Smooth muscle cell of the brain vasculature (primary cell): ENCODE results near the gene MTERF2.

Experiments used
- DNase-seq: peaks from one replicate; pipeline ENCODE4 v3.0.0-alpha.2; 2012; ENCODE audit warnings: low read depth, low spot score

Gene MTERF2

GRCh38 chr12:106954462-106955376 is 32.2 kb downstream of the MTERF2 start:
- no peak for DNase-seq

- no peak for DNase-seq
These were observed 33.3 kb downstream of the MTERF2 start for GRCh38 chr12:106953352-106954250.

DNA sequence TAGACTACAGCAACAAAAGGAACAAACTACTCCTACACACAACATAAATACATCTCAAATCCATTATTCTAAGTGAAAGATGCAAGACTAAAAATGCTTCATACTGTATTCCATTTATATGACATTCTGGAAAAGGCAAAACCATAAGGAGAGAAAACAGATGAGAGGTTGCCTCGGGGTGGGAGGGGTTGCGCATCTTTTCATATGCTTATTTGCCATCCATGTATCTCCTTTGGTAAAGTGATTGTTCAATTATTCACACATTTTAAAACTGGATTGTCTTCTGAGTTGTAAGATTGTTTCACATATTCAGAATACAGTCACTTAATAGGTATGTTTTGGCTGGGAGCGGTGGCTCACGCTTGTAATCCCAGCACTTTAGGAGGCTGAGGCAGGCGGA is 36.4 kb downstream of the MTERF2 start:
- DNase-seq, result no peak

GRCh38 chr12:106947461-106947860 is 39.5 kb downstream of the MTERF2 start:
- DNase-seq, result no peak

GRCh38 chr12:106945261-106945851 is 41.6 kb downstream of the MTERF2 start:
- DNase-seq, result no peak

DNA sequence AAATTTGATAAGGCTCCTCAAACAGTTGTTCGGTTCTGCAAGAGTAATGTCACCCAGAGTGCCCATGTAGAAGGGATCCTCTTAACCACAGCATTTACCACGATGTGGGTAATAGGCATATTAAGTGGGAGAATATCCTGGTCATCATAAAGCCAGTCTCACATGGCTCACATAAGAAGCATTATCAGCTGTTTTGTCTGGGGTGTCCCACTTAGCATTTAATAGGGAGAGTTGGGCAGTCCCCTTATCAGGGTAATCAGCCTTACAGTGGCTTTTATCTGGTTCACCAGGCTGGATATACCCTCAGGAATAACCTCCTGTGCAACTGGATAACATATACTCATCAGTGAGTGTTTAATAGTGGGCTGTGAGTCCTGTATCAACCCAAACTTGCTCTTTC is 44.2 kb downstream of the MTERF2 start:
- DNase-seq, result no peak

- DNase-seq, result no peak
These were observed 45.3 kb downstream of the MTERF2 start for GRCh38 chr12:106941481-106942156.

DNA sequence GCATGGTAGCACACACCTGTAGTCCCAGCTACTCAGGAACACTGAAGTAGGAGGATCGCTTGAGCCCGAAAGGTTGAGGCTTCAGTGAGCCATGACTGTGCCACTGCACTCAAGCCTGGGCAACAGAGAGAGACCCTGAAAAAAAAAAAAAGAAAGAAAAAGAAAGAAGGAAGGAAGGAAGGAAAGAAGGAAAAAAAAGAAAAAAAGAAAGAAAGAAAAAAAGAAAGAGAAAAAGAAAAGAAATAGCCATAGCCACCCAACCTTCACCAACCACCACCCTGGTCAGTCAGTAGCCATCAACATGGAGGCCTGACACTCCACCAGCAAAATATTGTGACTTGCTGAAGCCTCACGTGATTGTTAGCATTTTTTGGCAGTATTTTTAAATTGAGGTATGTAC is 52.7 kb downstream of the MTERF2 start:
- no peak for DNase-seq
